Panc1 (cell line): ENCODE measurements around the gene MRPL16.
"Not testable (repeated sequence)": the region's sequence is repeated elsewhere in the genome, so short reads cannot be mapped to it uniquely, and the experiment has no call there.

ENCODE experiments used
- CTCF ChIP-seq: fragments of 450-650 bp; IDR thresholded peaks from 2 replicates; pipeline ENCODE4 v1.5.1; 2017; ENCODE audit warnings: mild to moderate bottlenecking
- POLR2AphosphoS5 ChIP-seq: IDR thresholded peaks from 2 replicates; pipeline ENCODE4 v1.6.1; 2012; ENCODE audit warnings: mild to moderate bottlenecking, low read depth, low read length, moderate library complexity

DNA sequence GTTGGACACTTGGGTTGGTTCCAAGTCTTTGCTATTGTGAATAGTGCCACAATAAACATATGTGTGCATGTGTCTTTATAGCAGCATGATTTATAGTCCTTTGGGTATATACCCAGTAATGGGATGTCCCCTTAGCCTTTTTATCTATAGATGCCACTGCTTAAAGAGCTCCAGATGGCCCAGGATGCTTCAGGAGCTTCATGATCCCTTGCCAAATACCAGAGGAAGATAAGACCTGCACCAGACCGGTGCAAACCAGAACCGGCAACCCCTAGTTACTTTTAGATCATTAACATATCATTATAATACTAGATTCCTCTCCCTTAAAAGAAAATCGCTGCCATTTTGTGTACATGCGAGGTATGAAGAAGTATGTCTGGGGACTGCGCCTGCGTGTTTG, 37.9 kb upstream of the MRPL16 start:
- not testable (repeated sequence) for TF ChIP-seq CTCF, POLR2AphosphoS5
